HG02610 (cell line): ENCODE data around the gene SLC16A8.

Source experiments
- ATAC-seq: cut with Tn5 transposase; IDR thresholded peaks from one replicate; pipeline ENCODE4 v1.9.1; 2021; ENCODE audit warnings: mild to moderate bottlenecking, moderate library complexity; ENCODE audit not compliant: unreplicated experiment

SLC16A8 gene

GRCh38 chr22:38074181-38075104 is 9.5 kb downstream of the SLC16A8 start:
- ATAC-seq = no peak

- no peak for ATAC-seq
Measured at GRCh38 chr22:38073150-38074130, 10.5 kb downstream of the SLC16A8 start.

DNA sequence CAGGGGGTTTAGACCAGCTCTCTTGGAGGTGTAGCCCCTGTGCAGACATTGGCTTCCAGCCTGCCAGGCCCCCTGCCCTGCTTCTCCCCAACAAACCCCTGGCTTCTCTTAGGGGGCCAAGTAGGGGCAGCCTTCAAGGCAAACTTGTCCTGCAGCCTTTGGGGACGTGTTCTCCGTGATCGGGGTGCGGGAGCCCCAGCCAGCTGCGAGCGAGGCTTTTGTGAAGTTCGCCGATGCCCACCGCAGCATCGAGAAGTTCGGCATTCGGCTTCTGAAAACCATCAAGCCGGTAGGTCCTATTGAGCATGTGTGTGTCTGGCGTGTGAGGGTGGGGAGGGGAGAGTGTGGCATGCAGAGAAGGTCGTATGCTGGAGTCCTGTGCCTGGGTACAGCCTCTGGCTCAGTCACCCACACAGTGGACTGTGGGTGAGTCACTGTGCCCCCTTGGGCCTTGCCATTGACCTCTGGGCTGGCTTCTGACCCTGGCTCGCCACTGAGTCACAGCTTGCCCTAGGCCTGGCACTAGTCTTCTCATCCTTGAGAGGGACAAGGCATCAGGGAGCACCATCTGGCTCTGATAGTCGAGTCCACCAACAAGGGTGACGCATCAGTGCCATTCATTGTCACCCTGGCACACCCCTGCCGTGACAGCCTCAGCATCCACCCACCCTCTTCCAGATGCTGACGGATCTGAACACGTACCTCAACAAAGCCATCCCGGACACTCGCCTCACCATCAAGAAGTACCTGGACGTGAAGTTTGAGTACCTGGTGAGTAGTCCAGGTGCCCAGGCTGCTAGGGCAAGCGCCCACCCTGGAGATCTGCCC is 11.4 kb downstream of the SLC16A8 start:
- ATAC-seq = no peak

GRCh38 chr22:38071421-38072321 is 12.3 kb downstream of the SLC16A8 start:
- no peak for ATAC-seq

DNA sequence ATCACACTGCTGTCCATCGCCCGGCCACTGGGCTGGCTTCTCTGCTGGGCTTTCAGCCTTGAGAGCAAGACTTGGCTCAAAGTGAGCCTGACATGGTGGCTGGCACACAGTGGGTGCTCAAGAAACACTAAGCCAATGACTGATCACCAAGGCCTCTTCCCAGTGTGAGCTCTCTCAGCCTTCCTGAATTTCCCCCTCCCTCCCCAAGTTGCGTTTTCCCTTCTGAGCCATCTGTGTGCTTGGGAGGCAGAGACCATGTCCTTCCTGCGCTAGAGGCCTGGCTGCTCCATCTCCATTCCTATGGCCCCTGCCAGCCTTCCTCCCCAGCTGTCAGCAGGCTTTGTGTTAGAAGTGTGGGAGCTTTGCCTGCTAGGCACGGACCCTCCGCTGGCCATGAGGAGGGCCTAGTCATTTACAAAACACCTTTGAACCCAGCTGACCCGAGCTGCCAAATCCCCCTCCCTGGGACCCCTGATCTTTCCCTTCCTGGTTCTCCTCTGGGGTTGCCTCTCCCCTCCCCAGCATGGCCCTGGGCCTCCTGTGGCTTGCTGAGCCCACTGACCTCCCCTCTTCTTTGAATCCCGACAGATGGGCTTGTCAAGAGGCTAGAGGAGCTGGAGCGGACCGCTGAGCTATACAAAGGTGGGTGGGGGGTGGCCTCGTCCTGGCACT is 13.6 kb downstream of the SLC16A8 start:
- ATAC-seq = no peak

- no peak for ATAC-seq
Measured at GRCh38 chr22:38069372-38070249, 14.4 kb downstream of the SLC16A8 start.

DNA sequence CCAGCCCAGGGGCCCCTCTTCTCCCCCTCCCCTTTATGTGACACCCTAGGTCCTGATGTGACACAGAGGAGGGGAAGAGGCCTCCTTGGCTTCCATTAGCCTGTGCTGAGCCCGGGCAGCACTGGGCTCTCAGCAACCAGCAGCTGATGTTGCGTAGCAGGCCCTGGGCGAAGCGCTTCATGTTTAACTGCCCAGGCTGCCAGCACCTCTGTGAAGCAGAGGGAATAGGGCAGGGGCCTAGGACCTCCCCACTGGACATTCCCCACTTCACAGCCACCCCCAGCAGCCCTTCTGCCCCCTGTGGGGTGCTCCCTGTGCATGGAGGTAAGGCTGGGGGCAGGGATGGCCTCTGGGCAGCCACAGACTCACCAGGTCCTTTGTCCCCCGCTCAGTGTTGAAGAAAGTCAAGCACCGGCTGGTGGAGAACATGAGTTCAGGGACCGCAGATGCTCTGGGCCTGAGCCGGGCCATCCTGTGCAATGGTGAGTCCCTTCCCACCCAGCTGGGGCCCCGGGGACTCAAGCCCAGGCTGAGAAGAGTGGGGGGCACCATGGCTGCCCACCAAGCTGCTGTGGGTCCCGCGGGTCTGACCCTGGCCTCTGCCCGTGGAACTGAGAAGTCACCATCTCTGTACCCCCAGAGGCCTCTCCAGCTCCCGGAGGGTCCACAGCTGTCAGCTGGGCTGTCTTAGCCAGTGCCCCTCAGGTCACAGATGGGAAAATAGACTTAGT is 15.2 kb downstream of the SLC16A8 start:
- ATAC-seq = no peak

GRCh38 chr22:38067761-38068360 is 16.1 kb downstream of the SLC16A8 start:
- no peak for ATAC-seq

- no peak for ATAC-seq
Measured at GRCh38 chr22:38067028-38067415, 17.0 kb downstream of the SLC16A8 start.

GRCh38 chr22:38066381-38067027 is 17.5 kb downstream of the SLC16A8 start:
- no peak for ATAC-seq

- no peak for ATAC-seq
Measured at GRCh38 chr22:38065539-38065938, 18.4 kb downstream of the SLC16A8 start.

- no peak for ATAC-seq
Measured at GRCh38 chr22:38062791-38063190, 21.2 kb downstream of the SLC16A8 start.

GRCh38 chr22:38056969-38057891 is 26.8 kb downstream of the SLC16A8 start, which contains the start of gene PICK1:
PICK1 (plus strand) TSS chr22:38057404; CDS start chr22:38057810, 406 bp downstream.
- ATAC-seq = peak; percentile 57

- peak; percentile 46 for ATAC-seq
Measured at GRCh38 chr22:38051900-38052862, 31.8 kb downstream of the SLC16A8 start.
